Measurements from ENCODE around the gene HOXB8.

HOXB8 gene

DNA sequence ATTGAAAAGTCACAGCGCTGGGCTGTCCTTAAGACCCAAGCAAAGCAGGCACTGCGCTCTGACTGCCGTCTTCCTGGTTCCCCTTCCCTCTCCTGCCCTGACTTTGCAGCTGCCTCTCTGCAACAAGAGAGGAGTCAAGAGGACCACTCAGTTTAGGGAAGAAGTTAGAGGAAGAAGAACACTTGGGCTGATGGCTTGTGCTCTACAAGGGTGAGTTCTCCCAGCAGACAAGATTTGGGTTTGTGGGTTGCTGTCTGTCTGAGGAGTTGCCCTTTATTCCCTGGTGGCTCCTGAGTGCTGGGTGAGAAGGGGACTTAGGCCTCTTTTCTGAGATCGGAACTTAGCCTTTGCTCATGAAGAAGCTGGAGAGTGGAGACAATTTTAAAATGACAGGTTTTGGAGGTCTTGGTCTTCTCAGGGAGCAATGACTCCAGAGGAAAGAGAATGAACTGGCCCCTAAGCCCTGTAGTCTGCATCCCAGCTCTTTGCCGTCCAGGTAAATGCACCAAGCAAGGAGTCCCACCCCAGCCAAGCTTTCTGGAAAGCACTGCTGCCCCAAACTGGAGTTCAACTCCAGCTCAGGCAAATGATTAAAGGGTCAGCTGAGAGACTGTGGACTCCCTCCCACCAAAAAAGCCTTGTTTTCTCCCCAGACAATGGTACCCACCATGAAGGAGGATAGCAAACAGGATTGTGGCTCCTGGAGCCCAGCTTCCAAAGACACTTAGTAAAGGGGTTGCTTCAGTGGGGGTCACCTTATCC lies 13.7 kb upstream of the HOXB8 start:
- Histone ChIP-seq H3K9me3 (ENCODE audit: low read length) (no peaks in the 10 kb centered on the region), H3K27me3 (ENCODE audit: insufficient read depth, low read length) (no peaks in the 10 kb centered on the region; the same call in 1 of the 2 replicates), H3K79me2 (ENCODE audit: insufficient read depth, low read length) (no peaks in the 10 kb centered on the region), H3K9me2 (ENCODE audit: low read depth, low read length) (no peaks in the 10 kb centered on the region), H3K4me3 (ENCODE audit: low read depth, low read length, poor library complexity, severe bottlenecking) (no peak overlapping the region), H3K27ac (ENCODE audit: low read depth, low read length, poor library complexity, severe bottlenecking) (no peak overlapping the region), H3F3A (ENCODE audit: insufficient read depth, low read length) (no peaks in the 10 kb centered on the region), H3K4me1 (ENCODE audit: insufficient read depth, low read length, severe bottlenecking) (no peaks in the 10 kb centered on the region), H4K20me1 (ENCODE audit: insufficient read depth, low read length) (no peaks in the 10 kb centered on the region), H2AFZ (ENCODE audit: low read length) (no peak overlapping the region), H3K9ac (ENCODE audit: low read length) (no peak overlapping the region), H3K36me3 (ENCODE audit: insufficient read depth, low read length) (no peaks in the 10 kb centered on the region), H3K4me2 (ENCODE audit: low read length) (no peak overlapping the region)
- TF ChIP-seq EZH2 (IDR thresholded peaks at IDR 0.05; ENCODE audit: borderline replicate concordance, low read length) = no peak
- TF ChIP-seq CTCF (IDR thresholded peaks at IDR 0.05; ENCODE audit: low read length) = no peak

DNA sequence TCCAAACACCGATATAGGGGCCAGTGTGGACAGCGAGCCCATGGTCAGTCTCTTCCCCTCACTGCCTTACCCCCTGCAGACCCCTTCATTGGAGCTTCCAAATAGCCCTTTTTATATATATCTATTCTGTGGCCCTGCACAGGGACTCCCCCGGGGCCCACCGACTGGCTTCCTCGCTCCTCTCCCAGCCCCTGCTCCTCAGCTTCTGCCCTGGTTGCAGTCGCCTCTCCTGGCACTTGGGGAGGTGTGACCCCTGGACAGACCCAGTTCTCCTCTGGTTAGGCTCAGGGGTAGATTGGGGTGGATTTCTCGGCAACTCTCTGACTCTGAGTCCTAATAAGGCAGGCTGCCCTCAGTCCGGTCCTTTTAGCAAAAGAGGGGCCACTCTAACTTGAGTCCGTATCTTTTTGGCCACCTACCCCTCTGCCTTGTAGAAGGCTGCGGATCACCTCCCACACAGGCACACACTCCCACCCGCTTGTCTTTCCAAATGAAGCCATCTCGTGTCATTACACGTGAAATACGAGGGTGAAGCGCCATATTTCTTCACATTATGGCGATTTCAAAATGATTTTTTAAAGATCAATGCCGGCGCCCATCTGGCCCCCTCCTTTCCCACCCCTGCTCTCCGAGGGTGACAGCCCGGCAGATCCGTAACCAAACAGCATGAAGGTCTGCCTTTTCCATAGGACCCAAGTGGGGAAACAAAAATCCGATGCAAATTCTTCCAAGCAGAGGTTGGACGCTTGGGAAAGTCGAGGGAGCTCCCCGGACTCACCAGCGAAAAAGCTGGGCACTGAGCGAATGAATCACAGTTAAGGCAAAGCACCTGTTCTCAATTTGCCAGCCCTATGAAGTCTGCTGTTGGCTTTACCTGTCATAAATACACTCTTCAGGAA lies 12.8 kb upstream of the HOXB8 start:
- H3K4me1 ChIP-seq (ENCODE audit: insufficient read depth, low read length, severe bottlenecking) = no peaks in the 10 kb centered on the region
- no peak for TF ChIP-seq EZH2 (IDR thresholded peaks at IDR 0.05; ENCODE audit: borderline replicate concordance, low read length)
- no peak for TF ChIP-seq CTCF (IDR thresholded peaks at IDR 0.05; ENCODE audit: low read length)

DNA sequence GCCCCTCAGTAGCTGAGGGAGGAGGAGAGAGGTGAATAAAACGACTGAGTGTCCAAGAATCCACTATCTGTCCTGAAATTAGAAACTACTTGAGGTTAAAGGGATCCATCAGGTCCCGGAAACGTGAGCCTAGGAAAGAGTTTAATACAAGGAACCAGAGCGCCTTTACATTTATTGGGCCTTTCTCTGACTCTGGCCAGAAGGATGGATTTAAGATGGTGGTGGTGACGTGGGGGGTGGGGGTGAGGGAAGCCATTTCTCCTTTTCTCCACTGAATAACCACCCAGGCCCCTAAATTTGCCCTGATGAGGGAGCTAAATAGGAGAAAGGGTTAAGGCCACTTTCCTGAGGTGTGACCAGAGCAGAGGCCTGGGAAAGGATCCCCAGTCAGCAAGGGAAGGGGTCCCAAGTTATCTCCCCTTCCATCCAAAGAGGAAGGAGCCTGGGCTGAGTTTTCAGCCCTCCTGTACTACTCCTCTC lies 12.1 kb upstream of the HOXB8 start:
- Histone ChIP-seq H3K36me3 (ENCODE audit: insufficient read depth, low read length) (no peaks in the 10 kb centered on the region), H3K9me2 (ENCODE audit: low read depth, low read length) (no peaks in the 10 kb centered on the region), H3K4me1 (ENCODE audit: insufficient read depth, low read length, severe bottlenecking) (no peaks in the 10 kb centered on the region), H3K27me3 (ENCODE audit: insufficient read depth, low read length) (no peaks in the 10 kb centered on the region), H3K9me3 (ENCODE audit: low read length) (no peaks in the 10 kb centered on the region), H4K20me1 (ENCODE audit: insufficient read depth, low read length) (no peaks in the 10 kb centered on the region), H3K9ac (ENCODE audit: low read length) (no peak overlapping the region), H3F3A (ENCODE audit: insufficient read depth, low read length) (no peaks in the 10 kb centered on the region), H3K27ac (ENCODE audit: low read depth, low read length, poor library complexity, severe bottlenecking) (no peak overlapping the region), H3K4me3 (ENCODE audit: low read depth, low read length, poor library complexity, severe bottlenecking) (no peak overlapping the region), H3K79me2 (ENCODE audit: insufficient read depth, low read length) (no peaks in the 10 kb centered on the region), H3K4me2 (ENCODE audit: low read length) (no peak overlapping the region), H2AFZ (ENCODE audit: low read length) (no peak overlapping the region)
- TF ChIP-seq EZH2 (IDR thresholded peaks at IDR 0.05; ENCODE audit: borderline replicate concordance, low read length) = no peak
- TF ChIP-seq CTCF (IDR thresholded peaks at IDR 0.05; ENCODE audit: low read length) = no peak

More for the DNA sequence above, 12.8 kb upstream of the HOXB8 start:
- no peaks in the 10 kb centered on the region for H3K9me2 ChIP-seq (ENCODE audit: low read depth, low read length)
- no peak overlapping the region for H3K27ac ChIP-seq (ENCODE audit: low read depth, low read length, poor library complexity, severe bottlenecking)
- H2AFZ ChIP-seq (ENCODE audit: low read length) = no peak overlapping the region
- H3K4me3 ChIP-seq (ENCODE audit: low read depth, low read length, poor library complexity, severe bottlenecking) = no peak overlapping the region
- no peaks in the 10 kb centered on the region for H3K27me3 ChIP-seq (ENCODE audit: insufficient read depth, low read length)
- H4K20me1 ChIP-seq (ENCODE audit: insufficient read depth, low read length) = no peaks in the 10 kb centered on the region
- H3K9me3 ChIP-seq (ENCODE audit: low read length) = no peaks in the 10 kb centered on the region
- no peaks in the 10 kb centered on the region for H3F3A ChIP-seq (ENCODE audit: insufficient read depth, low read length)
- no peak overlapping the region for H3K9ac ChIP-seq (ENCODE audit: low read length)
- H3K79me2 ChIP-seq (ENCODE audit: insufficient read depth, low read length) = no peaks in the 10 kb centered on the region
- no peaks in the 10 kb centered on the region for H3K36me3 ChIP-seq (ENCODE audit: insufficient read depth, low read length)
- no peak overlapping the region for H3K4me2 ChIP-seq (ENCODE audit: low read length)

Measured in OCI-LY1 (cell line).